DOHH2 (cell line): Measurements from ENCODE around the gene MARK1.

Experiments
- H3F3A ChIP-seq: fragments of 200-600 bp; sonication (generic), shearing (Covaris generic); 2 replicates; pipeline ENCODE4 v1.6.0; 2016; ENCODE audit warnings: antibody characterized with exemption, mild to moderate bottlenecking; ENCODE audit not compliant: control insufficient read depth, insufficient read depth
- H3K27ac ChIP-seq: fragments of 200-600 bp; sonication (generic); 2 replicates; pipeline ENCODE4 v1.5.1; 2014; ENCODE audit warnings: low read depth, mild to moderate bottlenecking, low read length, moderate library complexity
- H3K27me3 ChIP-seq: fragments of 200-600 bp; sonication (generic); 2 replicates; pipeline ENCODE4 v1.6.1; 2014; ENCODE audit warnings: mild to moderate bottlenecking, low read length, mixed read lengths; ENCODE audit not compliant: control insufficient read depth
- H3K36me3 ChIP-seq: fragments of 200-600 bp; sonication (generic); 2 replicates; pipeline ENCODE4 v1.6.1; 2014; ENCODE audit warnings: mild to moderate bottlenecking, low read length, moderate library complexity, mixed read lengths; ENCODE audit not compliant: control insufficient read depth
- H3K4me1 ChIP-seq: fragments of 200-600 bp; sonication (generic); 2 replicates; pipeline ENCODE4 v1.6.1; 2014; ENCODE audit warnings: mild to moderate bottlenecking, low read length, mixed read lengths; ENCODE audit not compliant: control insufficient read depth
- H3K4me2 ChIP-seq: fragments of 200-600 bp; sonication (generic); 2 replicates; pipeline ENCODE4 v1.6.0; 2014; ENCODE audit warnings: mild to moderate bottlenecking, low read length, moderate library complexity
- H3K4me3 ChIP-seq: fragments of 200-600 bp; sonication (generic); 2 replicates; pipeline ENCODE4 v1.5.1; 2014; ENCODE audit warnings: mild to moderate bottlenecking, low read length, mixed read lengths
- H3K79me2 ChIP-seq: fragments of 200-600 bp; sonication (generic); 2 replicates; pipeline ENCODE4 v1.6.1; 2014; ENCODE audit warnings: mild to moderate bottlenecking, low read length, mixed read lengths; ENCODE audit not compliant: control insufficient read depth
- H3K9me2 ChIP-seq: fragments of 200-600 bp; sonication (generic); replicated peaks from 2 replicates; pipeline ENCODE4 v1.6.1; 2014; ENCODE audit warnings: mild to moderate bottlenecking, low read length, mixed read lengths; ENCODE audit not compliant: control insufficient read depth
- H3K9me3 ChIP-seq: fragments of 200-600 bp; sonication (generic); 2 replicates; pipeline ENCODE4 v1.6.1; 2014; ENCODE audit warnings: antibody characterized with exemption, low read length, mixed read lengths; ENCODE audit not compliant: control insufficient read depth, insufficient read depth
- H4K20me1 ChIP-seq: fragments of 200-600 bp; sonication (generic); 2 replicates; pipeline ENCODE4 v1.6.0; 2014; ENCODE audit warnings: low read depth, mild to moderate bottlenecking, antibody characterized with exemption, low read length, moderate library complexity; ENCODE audit not compliant: control insufficient read depth, insufficient read depth
- EZH2phosphoT487 ChIP-seq: fragments of 200-600 bp; sonication (generic); IDR thresholded peaks from 2 replicates; pipeline ENCODE4 v1.6.1; 2017; ENCODE audit warnings: borderline replicate concordance, mild to moderate bottlenecking, antibody characterized with exemption, low read length, moderate library complexity, mixed read lengths
- TF ChIP-seq, protein P1 (sequence below): fragments of 200-600 bp; sonication (generic); IDR thresholded peaks from one replicate; pipeline ENCODE4 v1.5.1; 2014; ENCODE audit warnings: antibody characterized with exemption, mild to moderate bottlenecking, low read depth, low read length; ENCODE audit not compliant: poor library complexity, severe bottlenecking

The MARK1 gene

DNA sequence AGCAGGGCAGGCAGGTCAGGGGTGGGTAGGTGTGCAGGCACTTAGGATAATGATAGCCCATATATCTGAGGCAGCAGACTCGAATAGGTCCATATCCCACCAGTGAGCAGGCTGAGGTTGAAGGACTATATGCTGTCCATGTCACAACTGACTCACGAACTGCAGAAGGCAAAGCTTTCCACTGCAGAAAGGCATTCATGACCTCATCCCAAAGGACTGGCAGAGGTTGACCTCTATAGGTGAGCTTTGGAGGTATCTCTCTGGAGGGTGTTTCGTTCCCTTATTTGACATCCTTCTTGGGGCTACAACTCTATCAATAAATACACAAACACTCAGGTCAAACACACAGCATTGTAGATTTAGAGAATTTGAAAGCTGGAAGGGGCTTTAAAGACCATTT is 42.8 kb upstream of the MARK1 start:
- no peaks in the 10 kb centered on the region for H3K9me2 ChIP-seq
- H3K79me2 ChIP-seq = no peaks in the 10 kb centered on the region
- no peaks in the 10 kb centered on the region for H4K20me1 ChIP-seq
- H3K4me3 ChIP-seq = no peak overlapping the region
- H3K27me3 ChIP-seq = no peaks in the 10 kb centered on the region
- H3K27ac ChIP-seq = no peak overlapping the region
- TF ChIP-seq, protein P1, sequence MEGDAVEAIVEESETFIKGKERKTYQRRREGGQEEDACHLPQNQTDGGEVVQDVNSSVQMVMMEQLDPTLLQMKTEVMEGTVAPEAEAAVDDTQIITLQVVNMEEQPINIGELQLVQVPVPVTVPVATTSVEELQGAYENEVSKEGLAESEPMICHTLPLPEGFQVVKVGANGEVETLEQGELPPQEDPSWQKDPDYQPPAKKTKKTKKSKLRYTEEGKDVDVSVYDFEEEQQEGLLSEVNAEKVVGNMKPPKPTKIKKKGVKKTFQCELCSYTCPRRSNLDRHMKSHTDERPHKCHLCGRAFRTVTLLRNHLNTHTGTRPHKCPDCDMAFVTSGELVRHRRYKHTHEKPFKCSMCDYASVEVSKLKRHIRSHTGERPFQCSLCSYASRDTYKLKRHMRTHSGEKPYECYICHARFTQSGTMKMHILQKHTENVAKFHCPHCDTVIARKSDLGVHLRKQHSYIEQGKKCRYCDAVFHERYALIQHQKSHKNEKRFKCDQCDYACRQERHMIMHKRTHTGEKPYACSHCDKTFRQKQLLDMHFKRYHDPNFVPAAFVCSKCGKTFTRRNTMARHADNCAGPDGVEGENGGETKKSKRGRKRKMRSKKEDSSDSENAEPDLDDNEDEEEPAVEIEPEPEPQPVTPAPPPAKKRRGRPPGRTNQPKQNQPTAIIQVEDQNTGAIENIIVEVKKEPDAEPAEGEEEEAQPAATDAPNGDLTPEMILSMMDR = no peak
- no peak for TF ChIP-seq EZH2phosphoT487
- no peaks in the 10 kb centered on the region for H3K9me3 ChIP-seq
- no peaks in the 10 kb centered on the region for H3K4me1 ChIP-seq
- H3K4me2 ChIP-seq = no peak overlapping the region
- H3K36me3 ChIP-seq = no peaks in the 10 kb centered on the region
- no peaks in the 10 kb centered on the region for H3F3A ChIP-seq

DNA sequence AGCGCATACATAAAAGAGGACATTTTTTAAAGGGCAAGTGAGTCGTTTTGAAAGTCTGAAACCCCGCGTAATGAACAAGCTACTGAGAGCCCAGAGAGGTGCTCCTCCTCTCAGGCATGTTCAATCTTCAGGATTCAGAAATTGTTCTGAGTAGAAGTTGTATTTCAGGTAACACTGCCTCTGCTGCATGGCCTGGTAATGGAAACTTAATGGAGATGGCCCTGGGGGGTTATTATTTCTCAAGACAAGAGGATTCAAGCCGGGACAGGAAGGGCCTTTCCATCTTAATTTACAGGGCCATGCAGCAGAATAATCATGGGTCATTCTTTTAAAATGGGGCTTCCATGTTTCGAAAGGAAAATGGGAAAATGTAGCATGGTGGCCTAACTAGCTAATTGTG is 42.1 kb upstream of the MARK1 start:
- H3K27ac ChIP-seq = no peak overlapping the region
- TF ChIP-seq EZH2phosphoT487 = no peak
- TF ChIP-seq, protein P1 = no peak
- H3K79me2 ChIP-seq = no peaks in the 10 kb centered on the region
- no peaks in the 10 kb centered on the region for H3K27me3 ChIP-seq
- H3K9me3 ChIP-seq = no peaks in the 10 kb centered on the region
- no peaks in the 10 kb centered on the region for H3K4me1 ChIP-seq
- no peaks in the 10 kb centered on the region for H3K9me2 ChIP-seq
- H4K20me1 ChIP-seq = no peaks in the 10 kb centered on the region
- H3F3A ChIP-seq = no peaks in the 10 kb centered on the region
- no peak overlapping the region for H3K4me3 ChIP-seq
- H3K36me3 ChIP-seq = no peaks in the 10 kb centered on the region
- no peak overlapping the region for H3K4me2 ChIP-seq

DNA sequence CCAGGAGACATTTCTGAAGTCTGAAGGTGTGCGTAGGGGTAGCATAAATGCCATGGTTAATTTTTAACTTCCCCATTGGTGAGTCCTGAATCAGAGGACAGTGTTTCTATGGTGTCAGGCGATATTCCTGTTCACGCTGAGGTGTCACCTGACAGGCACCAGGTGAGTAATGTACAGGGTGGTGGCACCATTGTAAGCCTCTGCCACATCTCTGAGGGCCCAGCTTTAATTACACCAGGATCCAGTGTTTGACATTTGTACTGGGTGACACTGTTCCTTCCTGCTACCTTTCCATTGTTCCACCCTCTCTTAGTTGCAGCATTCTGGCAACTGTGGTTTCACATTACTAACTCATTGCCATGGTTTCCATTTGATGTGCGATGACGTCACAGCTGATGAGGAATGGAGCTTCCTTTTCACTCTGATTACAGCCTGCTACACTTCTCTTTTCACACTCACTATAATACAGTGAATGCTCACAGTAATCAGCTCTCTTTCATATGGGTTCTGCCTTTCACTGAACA is 40.6 kb upstream of the MARK1 start:
- H3K9me3 ChIP-seq = no peaks in the 10 kb centered on the region

More for the DNA sequence above, 40.6 kb upstream of the MARK1 start:
- Histone ChIP-seq H3K36me3 (no peaks in the 10 kb centered on the region), H3K4me1 (no peaks in the 10 kb centered on the region), H3K27me3 (no peaks in the 10 kb centered on the region), H3F3A (no peaks in the 10 kb centered on the region), H4K20me1 (no peaks in the 10 kb centered on the region), H3K79me2 (no peaks in the 10 kb centered on the region), H3K4me3 (no peak overlapping the region), H3K4me2 (no peak overlapping the region), H3K9me2 (no peaks in the 10 kb centered on the region), H3K27ac (no peak overlapping the region)
- TF ChIP-seq, protein P1 = no peak
- TF ChIP-seq EZH2phosphoT487 = no peak
